AG08395 (cell line): ENCODE results near the gene ANKRD24.
"Not testable (repeated sequence)": the region's sequence is repeated elsewhere in the genome, so short reads cannot be mapped to it uniquely, and the experiment has no call there.

ENCODE experiments used
- DNase-seq: peaks from one replicate; pipeline ENCODE4 v3.0.0; 2012; ENCODE audit warnings: mixed read lengths, low spot score

ANKRD24 gene

DNA sequence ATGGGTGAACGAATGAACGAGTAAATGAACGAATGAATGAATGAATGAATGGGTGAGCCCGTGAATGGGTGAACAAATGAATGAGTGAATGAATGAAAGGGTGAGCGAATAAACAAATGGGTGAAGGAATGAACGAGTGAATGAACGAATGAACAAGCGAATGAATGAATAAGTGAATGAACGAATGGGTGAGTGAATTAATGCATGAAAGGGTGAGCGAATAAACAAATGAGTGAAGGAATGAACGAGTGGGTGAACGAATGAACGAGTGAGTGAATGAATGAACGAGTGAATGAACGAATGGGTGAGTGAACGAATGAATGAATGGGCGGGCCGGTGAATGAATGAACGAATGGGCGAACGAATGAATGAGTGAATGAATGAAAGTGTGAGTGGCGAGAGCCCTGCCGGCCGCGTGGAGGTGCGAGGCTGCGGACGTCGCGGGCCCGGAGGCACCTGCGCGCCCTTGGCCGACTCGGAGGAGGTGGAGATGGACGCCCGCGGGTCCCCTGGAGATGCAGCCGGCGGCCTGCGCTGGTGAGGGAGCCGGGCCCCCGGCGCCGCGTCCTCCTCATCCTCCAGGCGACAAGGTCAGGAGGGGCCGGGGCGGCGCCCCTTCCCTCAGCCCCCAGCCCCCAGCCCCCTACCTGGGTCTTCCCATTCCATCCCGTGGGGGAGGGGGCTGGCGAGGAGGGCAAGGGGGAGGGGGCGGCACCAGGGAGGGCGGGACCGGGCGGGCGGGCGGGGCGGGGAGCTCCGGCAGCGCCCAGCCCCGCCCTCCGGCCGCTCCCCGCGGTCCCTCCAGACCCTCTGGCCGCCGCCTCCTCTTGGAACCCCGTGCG lies 15.4 kb downstream of the ANKRD24 start:
- DNase-seq, result no peak

GRCh38 chr19:4198467-4199126 lies 16.1 kb downstream of the ANKRD24 start:
- no peak for DNase-seq

- DNase-seq, result no peak
These were observed 17.3 kb downstream of the ANKRD24 start for GRCh38 chr19:4199699-4200293.

DNA sequence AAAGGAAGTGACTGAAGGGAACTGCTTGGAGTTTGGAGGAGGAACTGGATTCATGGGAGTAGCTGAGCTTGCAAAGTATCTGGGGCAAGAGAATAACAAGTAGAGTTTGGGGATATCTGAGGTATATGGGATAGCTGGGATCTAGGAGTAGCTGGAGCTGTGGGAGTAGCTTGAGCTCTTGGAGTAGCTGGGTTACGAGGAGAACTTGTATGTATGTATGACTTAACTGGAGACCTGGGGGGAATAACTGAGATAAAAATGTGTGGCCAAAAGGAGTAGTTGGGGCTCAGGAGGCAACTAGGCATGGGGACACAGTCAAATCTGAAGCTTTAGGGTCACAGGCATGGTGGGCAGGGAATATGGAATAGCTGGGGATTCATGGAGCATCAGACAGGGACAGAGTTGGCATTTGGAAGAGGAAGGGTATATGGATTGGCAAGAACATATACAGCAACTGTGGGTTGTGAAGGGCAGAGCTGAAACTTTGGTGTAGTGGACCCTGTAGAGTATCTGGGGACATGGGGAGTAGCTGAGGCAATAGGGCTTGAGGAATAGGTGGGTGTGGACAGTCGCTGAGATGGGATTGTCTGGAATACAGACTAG lies 18.6 kb downstream of the ANKRD24 start:
- no peak for DNase-seq

DNA sequence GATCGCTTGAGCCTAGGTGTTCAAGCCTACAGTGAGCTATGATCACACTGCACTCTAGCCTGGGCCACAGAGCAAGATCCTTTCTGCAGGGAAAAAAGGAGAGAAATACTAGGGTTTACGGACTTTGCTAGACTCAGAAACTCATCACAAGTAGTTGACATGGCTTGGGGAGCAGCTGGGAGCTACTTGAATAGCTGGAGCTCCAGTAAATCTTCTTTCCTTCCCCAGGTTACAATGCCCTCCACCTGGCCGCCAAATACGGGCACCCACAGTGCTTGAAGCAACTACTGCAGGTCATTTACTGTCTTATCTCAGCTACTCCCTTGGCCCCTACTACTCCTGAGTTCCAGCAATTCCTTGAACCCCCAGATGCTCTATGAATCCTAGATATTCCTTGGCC lies 19.3 kb downstream of the ANKRD24 start:
- no peak for DNase-seq

DNA sequence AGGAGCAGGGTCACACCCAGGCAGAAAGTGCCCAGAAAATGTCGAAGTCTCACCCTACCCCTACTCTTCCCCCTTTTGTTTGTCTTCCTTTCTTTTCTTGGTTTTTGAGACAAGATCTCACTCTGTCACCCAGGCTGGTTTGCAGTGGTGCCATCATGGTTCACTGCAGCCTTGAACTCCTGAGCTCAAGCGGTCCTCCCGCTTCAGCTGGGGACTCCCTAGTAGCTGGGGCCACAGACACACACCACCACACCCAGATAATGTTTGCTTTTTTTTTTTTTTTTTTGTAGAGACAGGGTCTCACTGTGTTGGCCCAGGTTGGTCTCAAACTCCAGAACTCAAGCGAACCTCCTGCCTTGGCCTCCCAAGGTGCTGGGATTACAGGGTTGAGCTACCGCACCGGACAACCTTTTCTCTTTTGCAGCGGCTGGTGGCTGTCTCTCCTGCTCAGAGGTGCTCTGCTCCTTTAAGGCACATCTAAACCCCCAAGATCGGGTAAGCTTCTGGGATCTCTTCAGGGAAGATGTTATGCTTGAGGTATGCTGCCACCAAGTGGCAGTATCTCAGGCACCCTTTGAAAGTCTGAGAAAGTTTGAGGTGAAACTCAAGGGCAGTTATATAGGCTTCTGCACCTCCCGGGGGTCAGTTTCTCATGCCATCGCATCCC lies 24.5 kb downstream of the ANKRD24 start:
- DNase-seq, result peak; percentile 57

GRCh38 chr19:4208385-4209094 lies 26.1 kb downstream of the ANKRD24 start:
- peak; percentile 52 for DNase-seq

- DNase-seq, result no peak
These were observed 27.8 kb downstream of the ANKRD24 start for GRCh38 chr19:4210166-4210731.

DNA sequence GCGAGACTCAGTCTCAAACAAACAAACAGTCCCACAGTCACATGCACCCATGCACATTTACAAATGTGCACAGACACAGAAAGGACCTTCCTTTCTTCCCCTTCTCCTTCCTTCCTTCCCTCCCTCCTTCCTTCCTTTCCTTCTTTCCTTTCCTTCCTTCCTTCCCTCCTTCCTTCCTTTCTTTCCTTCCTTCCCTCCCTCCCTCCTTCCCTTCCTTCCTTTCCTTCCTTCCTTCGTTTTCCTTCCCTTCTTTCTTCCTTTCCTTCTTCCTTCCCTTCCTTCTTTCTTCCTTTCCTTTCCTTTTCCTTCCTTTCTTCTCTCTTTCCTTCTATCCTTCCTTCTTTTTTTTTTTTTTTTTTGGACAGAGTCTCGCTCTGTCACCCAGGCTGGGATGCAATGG lies 30.6 kb downstream of the ANKRD24 start:
- DNase-seq, result no peak

GRCh38 chr19:4215807-4216206 lies 33.3 kb downstream of the ANKRD24 start:
- DNase-seq, result no peak

DNA sequence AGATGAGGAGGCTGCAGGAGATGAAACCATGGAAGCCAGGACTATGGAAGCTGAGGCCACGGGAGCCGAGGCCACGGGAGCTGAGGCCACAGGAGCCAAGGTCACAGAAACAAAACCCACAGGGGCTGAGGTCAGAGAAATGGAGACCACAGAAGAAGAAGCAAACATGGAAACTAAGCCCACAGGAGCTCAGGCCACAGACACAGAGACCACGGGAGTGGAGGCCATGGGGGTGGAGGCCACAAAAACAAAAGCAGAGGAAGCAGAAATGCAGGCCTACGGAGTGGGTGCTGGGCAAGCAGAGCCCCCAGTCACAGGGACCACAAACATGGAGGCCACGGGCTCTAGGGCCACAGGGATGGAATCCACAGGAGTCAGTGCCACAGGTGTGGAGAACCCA lies 34.4 kb downstream of the ANKRD24 start:
- DNase-seq, result no peak

GRCh38 chr19:4217429-4218264 lies 35.2 kb downstream of the ANKRD24 start:
- DNase-seq, result no peak

- not testable (repeated sequence) for DNase-seq
These were observed 36.0 kb downstream of the ANKRD24 start for GRCh38 chr19:4218523-4218922.

DNA sequence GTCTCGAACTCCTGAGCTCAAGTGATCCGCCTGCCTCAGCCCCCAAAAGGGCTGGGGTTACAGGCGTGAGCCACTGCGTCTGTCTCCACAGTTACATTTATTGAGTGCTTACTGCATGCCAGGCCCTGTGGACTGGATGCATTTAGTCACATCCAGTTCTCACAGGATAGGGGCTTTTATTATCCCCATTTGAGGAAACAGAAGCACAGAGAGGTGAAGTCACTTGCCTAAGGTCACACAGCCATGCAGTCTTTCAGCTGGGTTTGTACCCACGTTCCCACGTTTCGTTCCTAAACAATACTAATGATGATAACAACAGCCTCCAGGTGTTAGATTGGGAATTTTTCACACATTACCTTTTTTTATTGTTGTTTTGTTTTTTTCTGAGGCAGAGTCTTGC lies 37.7 kb downstream of the ANKRD24 start:
- no peak for DNase-seq

DNA sequence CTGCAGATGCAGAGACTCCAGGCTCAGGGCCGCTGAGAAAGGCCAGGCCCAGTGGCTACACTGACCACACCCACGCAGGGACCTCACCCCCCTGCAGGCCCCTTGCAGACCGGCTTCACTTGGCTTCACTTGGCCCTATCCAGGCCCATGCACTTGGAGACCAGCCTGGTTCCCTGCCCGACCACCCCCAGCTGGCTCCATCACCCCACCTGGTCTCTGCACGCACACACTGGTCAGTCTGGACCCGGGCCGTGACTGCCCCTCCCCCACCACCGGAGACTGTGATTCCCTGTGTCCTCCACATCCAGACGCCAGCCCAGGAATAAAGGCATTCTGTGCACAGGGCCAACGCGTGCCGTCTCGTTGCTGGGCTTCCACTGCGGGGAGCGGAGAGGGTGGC lies 42.0 kb downstream of the ANKRD24 start:
- DNase-seq, result no peak

- no peak for DNase-seq
These were observed 43.4 kb downstream of the ANKRD24 start for GRCh38 chr19:4225885-4226284.

GRCh38 chr19:4227771-4228170 lies 45.3 kb downstream of the ANKRD24 start:
- DNase-seq, result no peak

- DNase-seq, result no peak
These were observed 46.3 kb downstream of the ANKRD24 start for GRCh38 chr19:4228765-4229178.

DNA sequence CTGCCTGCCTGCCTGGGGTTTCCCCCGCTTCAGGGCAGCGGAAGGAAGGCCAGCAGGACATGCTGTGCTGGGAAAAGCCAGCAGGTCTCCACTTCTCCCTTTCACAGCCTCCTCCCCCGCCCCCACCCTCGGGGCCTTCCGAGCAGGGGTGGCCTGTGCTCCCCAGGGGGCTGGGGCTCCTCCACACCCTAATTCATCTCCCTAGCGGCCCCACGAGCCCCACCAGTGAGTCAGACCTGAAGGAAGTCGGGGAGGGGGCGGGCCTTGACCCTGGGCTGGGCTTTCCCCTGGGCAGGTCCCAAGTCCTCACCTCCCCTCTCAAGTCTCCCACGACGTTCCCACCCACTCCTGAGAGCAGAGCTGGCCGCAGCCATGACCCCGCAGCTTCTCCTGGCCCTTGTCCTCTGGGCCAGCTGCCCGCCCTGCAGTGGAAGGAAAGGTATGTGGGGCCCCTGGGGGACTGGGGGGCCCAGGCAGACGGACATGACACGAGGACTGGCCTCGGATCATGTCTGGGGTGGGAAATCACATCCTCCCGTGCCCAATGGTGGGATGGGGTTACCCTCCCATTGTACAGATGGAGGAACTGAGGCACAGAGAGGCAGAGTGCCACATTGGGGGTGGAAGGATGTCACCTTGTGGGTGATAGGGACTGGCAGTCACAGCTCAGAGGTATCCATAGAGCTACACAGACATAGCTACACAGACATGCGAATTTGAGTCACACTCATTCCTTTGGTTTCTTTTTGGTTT lies 46.9 kb downstream of the ANKRD24 start, which contains the start of gene EBI3:
TSS of gene EBI3 (plus strand) at position 345 of the 753 bp plus-strand sequence. CDS start at position 373, 28 bp downstream.
- DNase-seq, result no peak
